Endothelial cell of umbilical vein (primary cell): ENCODE data around the gene NLRP9. TPM values are rescaled to one million over a fixed set of nuclear protein-coding genes. Genes with fewer than 3 reads are reported as not detected.

ENCODE experiments used
- BruUV-seq: library from RNA; stranded (reverse); fragments of 400-500 nt; replicated peaks from 2 replicates; lab custom pipeline; 2021; lab: Mats Ljungman, UMichigan
- CTCF ChIA-PET: fragments of 300-600, 350-600 bp; sonication (Branson Sonifier 250); formaldehyde crosslinking; loops from one replicate; lab custom pipeline; 2021; ENCODE audit warnings: antibody characterized with exemption, inconsistent platforms; lab: Charles Lee
- POLR2A ChIA-PET: fragments of 300-600, 350-600 bp; sonication (Branson Sonifier 250); formaldehyde crosslinking; loops from one replicate; lab custom pipeline; 2021; ENCODE audit warnings: antibody characterized with exemption, inconsistent platforms; lab: Charles Lee
- DNase-seq: peaks from one replicate; pipeline ENCODE4 v3.0.0-alpha.2; 2011; ENCODE audit warnings: low read depth, low spot score
- FAIRE-seq: peaks from 2 replicates; lab custom pipeline; 2011; peaks lifted over from hg19 to GRCh38; lab: Jason Lieb, UNC
- H2AFZ ChIP-seq: 2 replicates; pipeline ENCODE4 v1.6.0; 2012; ENCODE audit warnings: low read depth, low read length, control low read depth, inconsistent platforms
- H3K27ac ChIP-seq: 2 replicates; pipeline ENCODE4 v1.5.1; 2011; ENCODE audit warnings: low read depth, mild to moderate bottlenecking, control low read depth, low read length, moderate library complexity; ENCODE audit not compliant: insufficient read depth
- H3K27me3 ChIP-seq, 2 experiments: 2 replicates each; pipeline versions ENCODE4 v1.6.0 to v1.6.1; 2011; ENCODE audit warnings: low read length in 2 of 2, mixed read lengths in 1 of 2; ENCODE audit not compliant: control insufficient read depth in 2 of 2, insufficient read depth in 2 of 2
- H3K36me3 ChIP-seq, 2 experiments: 2 replicates in 1 of 2; 3 replicates in 1 of 2; pipeline ENCODE4 v1.5.1; 2011; ENCODE audit warnings: low read length in 2 of 2, mild to moderate bottlenecking in 1 of 2, moderate library complexity in 1 of 2; ENCODE audit not compliant: control insufficient read depth in 2 of 2, insufficient read depth in 2 of 2; ENCODE audit errors: extremely low read depth in 1 of 2
- H3K4me1 ChIP-seq: 3 replicates; pipeline ENCODE4 v1.5.1; 2011; ENCODE audit warnings: mild to moderate bottlenecking, low read length; ENCODE audit not compliant: control insufficient read depth, insufficient read depth; ENCODE audit errors: extremely low read depth
- H3K4me2 ChIP-seq: 2 replicates; pipeline ENCODE4 v1.6.1; 2011; ENCODE audit warnings: low read length, control low read depth, mixed read lengths; ENCODE audit not compliant: insufficient read depth
- H3K4me3 ChIP-seq, 3 experiments: fragments of 200-600 bp in 1 of 3; sonication (generic), shearing (Covaris generic) in 1 of 3; replicated peaks in 1 of 3; 2 replicates each; pipeline ENCODE4 v1.5.1; 2011 to 2016; ENCODE audit warnings: control low read depth in 3 of 3, low read length in 3 of 3, mild to moderate bottlenecking in 2 of 3, inconsistent platforms in 1 of 3, low read depth in 1 of 3, moderate library complexity in 1 of 3; ENCODE audit not compliant: insufficient read depth in 1 of 3
- H3K79me2 ChIP-seq: 2 replicates; pipeline ENCODE4 v1.6.0; 2012; ENCODE audit warnings: low read length, inconsistent platforms; ENCODE audit not compliant: control insufficient read depth, insufficient read depth
- H3K9ac ChIP-seq: replicated peaks from 2 replicates; pipeline ENCODE3; 2011; ENCODE audit warnings: low read length, control low read depth; ENCODE audit not compliant: insufficient read depth; ENCODE audit errors: extremely low read depth
- H3K9me1 ChIP-seq: replicated peaks from 3 replicates; pipeline ENCODE4 v1.6.0; 2011; ENCODE audit warnings: mild to moderate bottlenecking, low read length; ENCODE audit not compliant: control insufficient read depth, insufficient read depth; ENCODE audit errors: extremely low read depth
- H3K9me3 ChIP-seq: replicated peaks from 2 replicates; pipeline ENCODE4 v1.5.1; 2012; ENCODE audit warnings: low read length, inconsistent platforms; ENCODE audit not compliant: control insufficient read depth, insufficient read depth
- H4K20me1 ChIP-seq: replicated peaks from 2 replicates; pipeline ENCODE3; 2011; ENCODE audit warnings: mild to moderate bottlenecking, low read length; ENCODE audit not compliant: control insufficient read depth, insufficient read depth; ENCODE audit errors: extremely low read depth
- MYC ChIP-seq: IDR thresholded peaks from one replicate; pipeline ENCODE4 v1.6.1; 2011; ENCODE audit warnings: mild to moderate bottlenecking, low read depth, low read length
- POLR2A ChIP-seq: IDR thresholded peaks from 2 replicates; pipeline ENCODE4 v1.6.1; 2012; ENCODE audit warnings: low read depth, mild to moderate bottlenecking, control low read depth, low read length
- POLR2AphosphoS5 ChIP-seq: IDR thresholded peaks from 2 replicates; pipeline ENCODE4 v1.6.1; 2012; ENCODE audit warnings: low read depth, mild to moderate bottlenecking, control low read depth, low read length, moderate library complexity; ENCODE audit not compliant: insufficient read depth
- dilution Hi-C: fragments of 300-500 bp; cut with MboI; formaldehyde crosslinking; loops from one replicate; pipeline ENCODE4 v1.15.0; 2019; ENCODE audit warnings: low sequenced_read_pairs; ENCODE audit not compliant: extremely low pct_ligation_motif_present
- intact Hi-C: fragments of 100-400 bp; cut with micrococcal nuclease; formaldehyde crosslinking; loops from one replicate; pipeline ENCODE4 v1.10.0; 2022
- polyA plus RNA-seq, 4 experiments: library from polyadenylated mRNA; depleted of rRNA in 3 of 4; stranded (reverse) in 3 of 4; unstranded in 1 of 4; fragments of >200 nt; gene quantifications; 2 replicates each; pipeline versions ENCODE4 v1.2.1 to v1.2.3, GENCODE V29; 2011 to 2012; ENCODE audit warnings: missing spikeins in 1 of 4
- total RNA-seq: library from RNA; stranded (reverse); gene quantifications from 2 replicates; pipeline ENCODE4 v1.2.3, GENCODE V29; 2021
- TF ChIP-seq, protein P1 (sequence below): IDR thresholded peaks from 2 replicates; pipeline ENCODE4 v1.6.1; 2011; ENCODE audit not compliant: insufficient read depth, insufficient read length
- TF ChIP-seq, protein P2 (sequence below), 2 donors: IDR thresholded peaks; 1 replicate in 1 of 2; 2 replicates in 1 of 2; pipeline ENCODE4 v1.5.1; 2011; ENCODE audit warnings: low read length in 2 of 2, mild to moderate bottlenecking in 2 of 2, moderate library complexity in 2 of 2, control low read depth in 1 of 2, inconsistent platforms in 1 of 2, low read depth in 1 of 2; ENCODE audit not compliant: insufficient read depth in 1 of 2; ENCODE audit errors: extremely low read depth in 1 of 2

The NLRP9 gene
- total and polyA plus RNA-seq, 2 donors (not counting 3 experiments of a cell fraction or from before 2014, with no cell fraction given), result not detected

DNA sequence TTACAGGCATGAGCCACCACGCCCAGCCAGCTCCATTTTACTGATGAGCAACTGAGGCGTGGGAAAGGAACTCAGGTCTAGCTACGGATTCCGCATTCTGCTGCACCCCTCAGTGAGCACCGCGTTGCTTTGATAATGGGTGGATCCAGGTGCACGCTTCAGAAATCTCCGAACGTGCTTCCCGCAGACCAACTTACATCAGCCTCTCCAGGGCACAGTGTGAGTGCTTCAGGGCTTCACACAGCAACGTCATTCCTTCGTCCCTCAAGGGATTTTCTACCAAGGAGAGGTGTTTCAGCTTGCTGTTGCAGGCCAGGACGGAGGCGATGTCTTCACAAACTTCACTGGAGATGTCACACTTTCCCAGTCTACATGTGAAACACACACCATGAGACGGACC lies 21.7 kb downstream of the NLRP9 start:
- intact Hi-C loops (no loop called here), dilution Hi-C loops (no loop called here)
- no peaks in the 10 kb centered on the region for H3K9me1 ChIP-seq
- no peak overlapping the region for H3K4me3 ChIP-seq
- TF ChIP-seq, protein P1, sequence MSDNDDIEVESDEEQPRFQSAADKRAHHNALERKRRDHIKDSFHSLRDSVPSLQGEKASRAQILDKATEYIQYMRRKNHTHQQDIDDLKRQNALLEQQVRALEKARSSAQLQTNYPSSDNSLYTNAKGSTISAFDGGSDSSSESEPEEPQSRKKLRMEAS, result no peak
- TF ChIP-seq POLR2A (no peak), MYC (no peak), POLR2AphosphoS5 (no peak)
- TF ChIP-seq, protein P2, sequence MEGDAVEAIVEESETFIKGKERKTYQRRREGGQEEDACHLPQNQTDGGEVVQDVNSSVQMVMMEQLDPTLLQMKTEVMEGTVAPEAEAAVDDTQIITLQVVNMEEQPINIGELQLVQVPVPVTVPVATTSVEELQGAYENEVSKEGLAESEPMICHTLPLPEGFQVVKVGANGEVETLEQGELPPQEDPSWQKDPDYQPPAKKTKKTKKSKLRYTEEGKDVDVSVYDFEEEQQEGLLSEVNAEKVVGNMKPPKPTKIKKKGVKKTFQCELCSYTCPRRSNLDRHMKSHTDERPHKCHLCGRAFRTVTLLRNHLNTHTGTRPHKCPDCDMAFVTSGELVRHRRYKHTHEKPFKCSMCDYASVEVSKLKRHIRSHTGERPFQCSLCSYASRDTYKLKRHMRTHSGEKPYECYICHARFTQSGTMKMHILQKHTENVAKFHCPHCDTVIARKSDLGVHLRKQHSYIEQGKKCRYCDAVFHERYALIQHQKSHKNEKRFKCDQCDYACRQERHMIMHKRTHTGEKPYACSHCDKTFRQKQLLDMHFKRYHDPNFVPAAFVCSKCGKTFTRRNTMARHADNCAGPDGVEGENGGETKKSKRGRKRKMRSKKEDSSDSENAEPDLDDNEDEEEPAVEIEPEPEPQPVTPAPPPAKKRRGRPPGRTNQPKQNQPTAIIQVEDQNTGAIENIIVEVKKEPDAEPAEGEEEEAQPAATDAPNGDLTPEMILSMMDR (IDR thresholded peaks at IDR 0.05; ENCODE audit: extremely low read depth in 1 of 2, insufficient read depth in 1 of 2, low read depth in 1 of 2, low read length in 2 of 2), result no peak
- no peak overlapping the region for H3K4me2 ChIP-seq
- BruUV-seq, result no TSS peak
- DNase-seq (no peak), FAIRE-seq (no peak)
- no peak overlapping the region for H2AFZ ChIP-seq
- no peaks in the 10 kb centered on the region for H3K79me2 ChIP-seq
- ChIA-PET CTCF (no interaction called here), POLR2A (no interaction called here)
- H3K27me3 ChIP-seq, result no peaks in the 10 kb centered on the region
- no peaks in the 10 kb centered on the region for H3K4me1 ChIP-seq
- no peaks in the 10 kb centered on the region for H3K9me3 ChIP-seq
- no peak overlapping the region for H3K9ac ChIP-seq
- H3K36me3 ChIP-seq, result no peaks in the 10 kb centered on the region
- no peaks in the 10 kb centered on the region for H4K20me1 ChIP-seq
- H3K27ac ChIP-seq, result no peak overlapping the region
